ENCODE data around the gene TMEM52. TPM values are rescaled to one million over a fixed set of nuclear protein-coding genes. Genes with fewer than 3 reads are reported as not detected.

TMEM52 gene
- total RNA-seq, 2 donors from 2014 or later, result 7.8 to 43.3 TPM

GRCh38 chr1:1964811-1965210, 45.7 kb upstream of the TMEM52 start:
- H3K4me3 ChIP-seq, result no peak overlapping the region
- no peaks in the 10 kb centered on the region for H3K36me3 ChIP-seq
- no peak overlapping the region for H3K27ac ChIP-seq
- DNase-seq (ENCODE audit: low spot score), result no peak
- TF ChIP-seq POLR2A (IDR thresholded peaks at IDR 0.05) (no peak), POLR2AphosphoS5 (IDR thresholded peaks at IDR 0.05) (no peak), CTCF (IDR thresholded peaks at IDR 0.05) (no peak)
- H3K4me1 ChIP-seq (replicated peaks), result no peaks in the 10 kb centered on the region
- WGBS, result 88% methylated on average over 25 of the region's 25 CpGs
- no peaks in the 10 kb centered on the region for H3K27me3 ChIP-seq (replicated peaks; ENCODE audit: insufficient read depth)
- intact Hi-C loops (cut with DNase I), result loop anchor here (10.0 kb wide), 1 partner anchor 80 kb away; no protein-coding TSS in a partner anchor
- H3K9me3 ChIP-seq, result no peaks in the 10 kb centered on the region

GRCh38 chr1:1963570-1963969, 44.5 kb upstream of the TMEM52 start:
- Histone ChIP-seq H3K9me3 (no peaks in the 10 kb centered on the region), H3K27ac (no peak overlapping the region), H3K4me1 (replicated peaks) (no peaks in the 10 kb centered on the region), H3K27me3 (replicated peaks; ENCODE audit: insufficient read depth) (no peaks in the 10 kb centered on the region), H3K4me3 (no peak overlapping the region), H3K36me3 (no peaks in the 10 kb centered on the region)
- intact Hi-C loops (cut with DNase I), result loop anchor here (10.0 kb wide), 1 partner anchor 81 kb away; no protein-coding TSS in a partner anchor
- no peak for TF ChIP-seq CTCF (IDR thresholded peaks at IDR 0.05)
- no peak for TF ChIP-seq POLR2AphosphoS5 (IDR thresholded peaks at IDR 0.05)
- TF ChIP-seq POLR2A (IDR thresholded peaks at IDR 0.05), result no peak
- 84% methylated on average over 17 of the region's 17 CpGs for WGBS
- no peak for DNase-seq (ENCODE audit: low spot score)

- no peaks in the 10 kb centered on the region for H3K4me1 ChIP-seq (replicated peaks)
- no peaks in the 10 kb centered on the region for H3K36me3 ChIP-seq
- H3K27ac ChIP-seq, result no peak overlapping the region
- no peak overlapping the region for H3K4me3 ChIP-seq
- TF ChIP-seq POLR2A (IDR thresholded peaks at IDR 0.05) (no peak), CTCF (IDR thresholded peaks at IDR 0.05) (no peak), POLR2AphosphoS5 (IDR thresholded peaks at IDR 0.05) (no peak)
- WGBS, result 85% methylated on average over 2 of the region's 2 CpGs
- H3K27me3 ChIP-seq (replicated peaks; ENCODE audit: insufficient read depth), result no peaks in the 10 kb centered on the region
- no peaks in the 10 kb centered on the region for H3K9me3 ChIP-seq
- intact Hi-C loops (cut with DNase I), result loop anchor here (10.0 kb wide), 1 partner anchor 82 kb away; no protein-coding TSS in a partner anchor
- no peak for DNase-seq (ENCODE audit: low spot score)
Measured at GRCh38 chr1:1962752-1963151, 43.7 kb upstream of the TMEM52 start.

GRCh38 chr1:1960480-1961196, 41.6 kb upstream of the TMEM52 start:
- Histone ChIP-seq H3K4me3 (no peak overlapping the region), H3K36me3 (no peaks in the 10 kb centered on the region), H3K4me1 (replicated peaks) (no peaks in the 10 kb centered on the region), H3K27ac (no peak overlapping the region), H3K27me3 (replicated peaks; ENCODE audit: insufficient read depth) (no peaks in the 10 kb centered on the region), H3K9me3 (no peaks in the 10 kb centered on the region)
- DNase-seq (ENCODE audit: low spot score), result no peak
- WGBS, result 61% methylated on average over 17 of the region's 17 CpGs
- TF ChIP-seq CTCF (IDR thresholded peaks at IDR 0.05) (no peak), POLR2A (IDR thresholded peaks at IDR 0.05) (no peak), POLR2AphosphoS5 (IDR thresholded peaks at IDR 0.05) (no peak)
- intact Hi-C loops (cut with DNase I), result loop anchor here (10.0 kb wide), 1 partner anchor 84 kb away; no protein-coding TSS in a partner anchor

Measured in prostate gland (tissue), 2 donors.